Measurements from ENCODE around the gene WNT3A. TPM values are rescaled to one million over a fixed set of nuclear protein-coding genes. Genes with fewer than 3 reads are reported as not detected.
"Not testable (repeated sequence)": the region's sequence is repeated elsewhere in the genome, so short reads cannot be mapped to it uniquely, and the experiment has no call there.

Gene WNT3A
- total RNA-seq, 2 donors from 2014 or later: 0.11 to 0.46 TPM

GRCh38 chr1:227961651-227962466, 44.9 kb upstream of the WNT3A start:
- Mint-ChIP-seq H3K36me3 (ENCODE audit: low read depth) (no peaks in the 10 kb centered on the region), H3K9me3 (no peaks in the 10 kb centered on the region), H3K4me1 (no peaks in the 10 kb centered on the region), H3K27ac (no peak overlapping the region), H3K27me3 (ENCODE audit: insufficient read depth) (peaks cover 14% of the 10 kb centered on the region), H3K4me3 (no peak overlapping the region)
- Histone ChIP-seq H3K4me3 (ENCODE audit: low read length) (no peak overlapping the region), H3K4me1 (ENCODE audit: control insufficient read depth, insufficient read depth, low read length) (no peaks in the 10 kb centered on the region), H3K9me3 (ENCODE audit: control insufficient read depth, low read length) (no peaks in the 10 kb centered on the region), H3K9ac (ENCODE audit: extremely low read depth, low read length, poor library complexity, severe bottlenecking) (no peak overlapping the region), H3K27me3 (ENCODE audit: control insufficient read depth, insufficient read depth, low read length, poor library complexity, severe bottlenecking) (no peaks in the 10 kb centered on the region), H3K27ac (ENCODE audit: low read depth, low read length) (no peak overlapping the region), H3K36me3 (ENCODE audit: control insufficient read depth, insufficient read depth, low read length) (no peaks in the 10 kb centered on the region)
- TF ChIP-seq CTCF (conservative IDR thresholded peaks at IDR 0.05): no peak
- WGBS, 2 experiments (ENCODE audit: insufficient coverage in 1 of 2, insufficient read length in 1 of 2): 72 to 74% methylated on average over 4 of the region's 4 CpGs
- peak; percentile 25 for DNase-seq

GRCh38 chr1:227966733-227967132, 40.1 kb upstream of the WNT3A start:
- H3K4me1 Mint-ChIP-seq; H3K9ac ChIP-seq (ENCODE audit: extremely low read depth, low read length, poor library complexity, severe bottlenecking); H3K36me3 ChIP-seq (ENCODE audit: control insufficient read depth, insufficient read depth, low read length); H3K9me3 Mint-ChIP-seq; H3K27me3 ChIP-seq (ENCODE audit: control insufficient read depth, insufficient read depth, low read length, poor library complexity, severe bottlenecking); H3K4me3 Mint-ChIP-seq; H3K9me3 ChIP-seq (ENCODE audit: control insufficient read depth, low read length); H3K4me3 ChIP-seq (ENCODE audit: low read length); H3K27me3 Mint-ChIP-seq (ENCODE audit: insufficient read depth); H3K27ac Mint-ChIP-seq; H3K27ac ChIP-seq (ENCODE audit: low read depth, low read length); H3K4me1 ChIP-seq (ENCODE audit: control insufficient read depth, insufficient read depth, low read length); H3K36me3 Mint-ChIP-seq (ENCODE audit: low read depth): not testable (repeated sequence)
- WGBS, 2 experiments (ENCODE audit: insufficient coverage in 1 of 2, insufficient read length in 1 of 2): 92% methylated on average over 2 of the region's 2 CpGs; no CpG with 5 or more reads in 1 of the 2 experiments
- peak; percentile 59 for TF ChIP-seq CTCF (conservative IDR thresholded peaks at IDR 0.05)
- DNase-seq: peak; percentile 52

GRCh38 chr1:227967815-227968214, 39.0 kb upstream of the WNT3A start:
- not testable (repeated sequence) for H3K27me3 ChIP-seq (ENCODE audit: control insufficient read depth, insufficient read depth, low read length, poor library complexity, severe bottlenecking); H3K36me3 ChIP-seq (ENCODE audit: control insufficient read depth, insufficient read depth, low read length); H3K4me1 ChIP-seq (ENCODE audit: control insufficient read depth, insufficient read depth, low read length); H3K9me3 ChIP-seq (ENCODE audit: control insufficient read depth, low read length); H3K4me3 Mint-ChIP-seq; H3K36me3 Mint-ChIP-seq (ENCODE audit: low read depth); H3K9me3 Mint-ChIP-seq; H3K4me3 ChIP-seq (ENCODE audit: low read length); H3K27ac ChIP-seq (ENCODE audit: low read depth, low read length); H3K27me3 Mint-ChIP-seq (ENCODE audit: insufficient read depth); H3K4me1 Mint-ChIP-seq; H3K9ac ChIP-seq (ENCODE audit: extremely low read depth, low read length, poor library complexity, severe bottlenecking); DNase-seq
- peak; percentile 60 for TF ChIP-seq CTCF (conservative IDR thresholded peaks at IDR 0.05)
- 95% methylated on average over 5 of the region's 5 CpGs; no CpG with 5 or more reads in 1 of the 2 experiments for WGBS, 2 experiments (ENCODE audit: insufficient coverage in 1 of 2, insufficient read length in 1 of 2)
- peak overlapping the region; percentile 21 for H3K27ac Mint-ChIP-seq

- not testable (repeated sequence) for H3K27ac Mint-ChIP-seq; H3K27me3 Mint-ChIP-seq (ENCODE audit: insufficient read depth); H3K9ac ChIP-seq (ENCODE audit: extremely low read depth, low read length, poor library complexity, severe bottlenecking); H3K4me3 ChIP-seq (ENCODE audit: low read length); H3K9me3 Mint-ChIP-seq; H3K27ac ChIP-seq (ENCODE audit: low read depth, low read length); H3K36me3 ChIP-seq (ENCODE audit: control insufficient read depth, insufficient read depth, low read length); H3K9me3 ChIP-seq (ENCODE audit: control insufficient read depth, low read length); H3K4me1 Mint-ChIP-seq; H3K36me3 Mint-ChIP-seq (ENCODE audit: low read depth); DNase-seq; H3K27me3 ChIP-seq (ENCODE audit: control insufficient read depth, insufficient read depth, low read length, poor library complexity, severe bottlenecking); H3K4me3 Mint-ChIP-seq; H3K4me1 ChIP-seq (ENCODE audit: control insufficient read depth, insufficient read depth, low read length)
- WGBS, 2 experiments (ENCODE audit: insufficient coverage in 1 of 2, insufficient read length in 1 of 2): 93 to 100% methylated on average over 8 to 36 of the region's 36 CpGs
These were observed 36.5 kb upstream of the WNT3A start for GRCh38 chr1:227970076-227970995.

- not testable (repeated sequence) for H3K36me3 Mint-ChIP-seq (ENCODE audit: low read depth); H3K4me1 Mint-ChIP-seq; H3K36me3 ChIP-seq (ENCODE audit: control insufficient read depth, insufficient read depth, low read length); H3K27ac ChIP-seq (ENCODE audit: low read depth, low read length); H3K4me3 ChIP-seq (ENCODE audit: low read length); H3K4me3 Mint-ChIP-seq; H3K27me3 ChIP-seq (ENCODE audit: control insufficient read depth, insufficient read depth, low read length, poor library complexity, severe bottlenecking); H3K9ac ChIP-seq (ENCODE audit: extremely low read depth, low read length, poor library complexity, severe bottlenecking); H3K27me3 Mint-ChIP-seq (ENCODE audit: insufficient read depth); H3K9me3 ChIP-seq (ENCODE audit: control insufficient read depth, low read length); H3K9me3 Mint-ChIP-seq; DNase-seq; H3K4me1 ChIP-seq (ENCODE audit: control insufficient read depth, insufficient read depth, low read length); H3K27ac Mint-ChIP-seq
- 96% methylated on average over 6 of the region's 17 CpGs; no CpG with 5 or more reads in 1 of the 2 experiments for WGBS, 2 experiments (ENCODE audit: insufficient coverage in 1 of 2, insufficient read length in 1 of 2)
These were observed 35.6 kb upstream of the WNT3A start for GRCh38 chr1:227971216-227971615.
